ENCODE data around the gene G6PC3.
"Not testable (repeated sequence)": the region's sequence is repeated elsewhere in the genome, so short reads cannot be mapped to it uniquely, and the experiment has no call there.

DNA sequence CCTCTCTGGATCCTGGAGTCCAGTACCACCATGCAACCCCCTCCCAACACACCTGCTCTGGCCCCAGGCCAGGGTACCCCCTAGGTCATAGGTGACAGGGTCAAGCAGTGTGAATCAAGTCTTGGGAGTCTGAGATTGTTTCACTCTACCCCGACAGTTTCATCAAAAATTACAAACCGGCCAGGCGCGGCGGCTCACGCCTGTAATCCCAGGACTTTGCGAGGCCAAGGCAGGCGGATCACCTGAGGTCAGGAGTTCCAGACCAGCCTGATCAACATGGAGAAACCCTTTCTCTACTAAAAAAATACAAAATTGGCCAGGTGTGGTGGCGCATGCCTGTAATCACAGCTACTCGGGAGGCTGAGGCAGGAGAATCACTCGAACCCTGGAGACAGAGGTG is 49.7 kb downstream of the G6PC3 start:
- TF ChIP-seq, protein P1, sequence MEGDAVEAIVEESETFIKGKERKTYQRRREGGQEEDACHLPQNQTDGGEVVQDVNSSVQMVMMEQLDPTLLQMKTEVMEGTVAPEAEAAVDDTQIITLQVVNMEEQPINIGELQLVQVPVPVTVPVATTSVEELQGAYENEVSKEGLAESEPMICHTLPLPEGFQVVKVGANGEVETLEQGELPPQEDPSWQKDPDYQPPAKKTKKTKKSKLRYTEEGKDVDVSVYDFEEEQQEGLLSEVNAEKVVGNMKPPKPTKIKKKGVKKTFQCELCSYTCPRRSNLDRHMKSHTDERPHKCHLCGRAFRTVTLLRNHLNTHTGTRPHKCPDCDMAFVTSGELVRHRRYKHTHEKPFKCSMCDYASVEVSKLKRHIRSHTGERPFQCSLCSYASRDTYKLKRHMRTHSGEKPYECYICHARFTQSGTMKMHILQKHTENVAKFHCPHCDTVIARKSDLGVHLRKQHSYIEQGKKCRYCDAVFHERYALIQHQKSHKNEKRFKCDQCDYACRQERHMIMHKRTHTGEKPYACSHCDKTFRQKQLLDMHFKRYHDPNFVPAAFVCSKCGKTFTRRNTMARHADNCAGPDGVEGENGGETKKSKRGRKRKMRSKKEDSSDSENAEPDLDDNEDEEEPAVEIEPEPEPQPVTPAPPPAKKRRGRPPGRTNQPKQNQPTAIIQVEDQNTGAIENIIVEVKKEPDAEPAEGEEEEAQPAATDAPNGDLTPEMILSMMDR (IDR thresholded peaks at IDR 0.05) = not testable (repeated sequence)
- TF ChIP-seq POLR2A (IDR thresholded peaks at IDR 0.05) = not testable (repeated sequence)

Data from lower leg skin (tissue), 3 donors.